ENCODE data around the gene GARRE1. TPM values are rescaled to one million over a fixed set of nuclear protein-coding genes. Genes with fewer than 3 reads are reported as not detected.

The GARRE1 gene
- total and polyA plus RNA-seq, 2 of the 8 experiments (the other 6 are each of a cell fraction or from before 2014, with no cell fraction given), result 16.4 to 23.1 TPM

DNA sequence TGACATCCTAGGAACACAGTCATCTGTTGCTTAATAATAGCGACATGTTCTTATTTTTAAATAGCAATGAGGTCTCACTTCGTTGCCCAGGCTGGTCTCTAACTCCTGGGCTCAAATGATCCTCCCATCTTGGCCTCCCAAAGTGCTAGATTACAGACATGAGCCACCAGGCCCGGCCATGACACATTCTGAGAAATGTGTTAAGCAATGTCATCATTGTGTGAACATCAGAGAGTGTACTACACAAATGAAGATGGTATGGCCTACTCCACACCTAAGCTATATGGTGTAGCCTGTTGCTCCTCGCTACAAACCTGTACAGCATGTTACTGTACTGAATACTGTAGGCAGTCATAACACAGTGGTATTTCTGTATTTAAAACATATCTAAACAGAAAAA lies 24.6 kb upstream of the GARRE1 start:
- no peak overlapping the region for H3K18ac ChIP-seq (ENCODE audit: extremely low read depth, low read length)
- H3K27ac ChIP-seq (ENCODE audit: low read depth, low read length), result no peak overlapping the region
- H3K14ac ChIP-seq (ENCODE audit: insufficient read length), result no peak overlapping the region
- no peak for DNase-seq (ENCODE audit: low read depth in 1 of 2, low spot score in 2 of 2)
- no peaks in the 10 kb centered on the region for H3K9me3 ChIP-seq (ENCODE audit: insufficient read depth in 2 of 2, low read depth in 1 of 2, low read length in 1 of 2)
- H3K23me2 ChIP-seq (ENCODE audit: low read depth, low read length), result no peaks in the 10 kb centered on the region
- CTCF ChIA-PET (ENCODE audit: partially characterized antibody), result interaction anchor here (1.5 to 1.8 kb wide), 2 partner anchors 108 to 116 kb away, joined by 4 read pairs; no protein-coding TSS in a partner anchor
- no peak overlapping the region for H3K4ac ChIP-seq (replicated peaks; ENCODE audit: insufficient read length, low read depth, low read length)
- no peak overlapping the region for H3K4me2 ChIP-seq (ENCODE audit: insufficient read depth in 1 of 2, low read depth in 2 of 2, low read length in 2 of 2)
- H3K79me1 ChIP-seq (ENCODE audit: low read depth, low read length), result no peaks in the 10 kb centered on the region; the same call in 1 of the 2 replicates
- H2AK5ac ChIP-seq (ENCODE audit: low read depth, low read length), result no peak overlapping the region
- no peak for FAIRE-seq
- H3K56ac ChIP-seq (replicated peaks; ENCODE audit: insufficient read length, low read depth, low read length), result no peak overlapping the region
- no peak overlapping the region for H2BK5ac ChIP-seq (ENCODE audit: low read depth, low read length)
- H2BK120ac ChIP-seq (replicated peaks; ENCODE audit: low read depth, low read length), result no peak overlapping the region
- H4K20me1 ChIP-seq (replicated peaks in 1 of 2; ENCODE audit: control insufficient read depth in 1 of 2, insufficient read depth in 2 of 2, low read length in 2 of 2), result no peaks in the 10 kb centered on the region
- H2BK12ac ChIP-seq (ENCODE audit: low read depth, low read length), result no peak overlapping the region
- 92% methylated on average over 4 of the region's 4 CpGs; no CpG with 5 or more reads in 1 of the 2 experiments for WGBS, 2 experiments (ENCODE audit: extremely low coverage in 1 of 2, insufficient coverage in 1 of 2, insufficient read length in 1 of 2, insufficient replicate concordance in 2 of 2, low coverage in 1 of 2, low lambda C conversion rate in 2 of 2, missing lambda C conversion rate in 1 of 2)
- H3K79me2 ChIP-seq (ENCODE audit: control insufficient read depth in 1 of 2, insufficient read depth in 2 of 2, low read length in 2 of 2), result no peaks in the 10 kb centered on the region; a peak in 1 of 4 replicates
- no peak overlapping the region for H2BK20ac ChIP-seq (ENCODE audit: low read length)
- peaks cover 8 to 13% (median 10%) of the 10 kb centered on the region in 4 experiments; a peak in 6 of 7 replicates for H3K4me1 ChIP-seq (replicated peaks in 1 of 4; ENCODE audit: control insufficient read depth in 3 of 4, insufficient read depth in 4 of 4, low read length in 3 of 4)
- H2BK15ac ChIP-seq (ENCODE audit: low read length), result no peak overlapping the region
- no peak overlapping the region for H3K23ac ChIP-seq (ENCODE audit: insufficient read length)
- POLR2A ChIA-PET (ENCODE audit: partially characterized antibody), result no interaction called here
- H3K4me3 ChIP-seq (ENCODE audit: extremely low read depth in 1 of 4, insufficient read depth in 2 of 4, low read depth in 3 of 4, low read length in 4 of 4), result no peak overlapping the region
- no peaks in the 10 kb centered on the region for H3K27me3 ChIP-seq (replicated peaks in 1 of 4; ENCODE audit: control insufficient read depth in 3 of 4, extremely low read depth in 1 of 4, insufficient read depth in 3 of 4, low read length in 3 of 4)
- no peak overlapping the region for H3K9ac ChIP-seq (replicated peaks in 1 of 4; ENCODE audit: extremely low read depth in 1 of 4, low read depth in 3 of 4, low read length in 3 of 4)
- no peak overlapping the region for H4K8ac ChIP-seq (ENCODE audit: extremely low read depth, insufficient read depth, low read length)
- H4K91ac ChIP-seq (replicated peaks; ENCODE audit: insufficient read length, low read length), result no peak overlapping the region
- H2AFZ ChIP-seq (ENCODE audit: low read length), result no peak overlapping the region
- no peak overlapping the region for H4K5ac ChIP-seq (ENCODE audit: insufficient read length, low read depth, low read length)
- peaks cover 7 to 56% (median 13%) of the 10 kb centered on the region in 4 experiments; a peak in 7 of 8 replicates for H3K36me3 ChIP-seq (ENCODE audit: control insufficient read depth in 2 of 4, insufficient read depth in 4 of 4, low read length in 3 of 4)
- TF ChIP-seq JUN (IDR thresholded peaks at IDR 0.05; ENCODE audit: low read depth, low read length) (no peak), ASH2L (IDR thresholded peaks at IDR 0.05; ENCODE audit: low read length) (no peak), NRF1 (IDR thresholded peaks at IDR 0.05; ENCODE audit: low read depth, low read length) (no peak), CHD2 (IDR thresholded peaks at IDR 0.05; ENCODE audit: low read length) (no peak), ZNF274 (IDR thresholded peaks at IDR 0.05; ENCODE audit: borderline replicate concordance, extremely low read depth, low read length) (no peak), POU5F1 (IDR thresholded peaks at IDR 0.05; ENCODE audit: low read depth, low read length) (no peak), SIX5 (IDR thresholded peaks at IDR 0.05; ENCODE audit: low read depth, low read length) (no peak), SP2 (IDR thresholded peaks at IDR 0.05; ENCODE audit: low read length) (no peak), KDM4A (IDR thresholded peaks at IDR 0.05; ENCODE audit: low read depth, low read length, severe bottlenecking) (no peak), SP4 (IDR thresholded peaks at IDR 0.05; ENCODE audit: low read length) (no peak), RNF2 (IDR thresholded peaks at IDR 0.05; ENCODE audit: borderline replicate concordance, low read depth, low read length, missing control alignments, poor library complexity, severe bottlenecking) (no peak)
- TF ChIP-seq, protein P1, sequence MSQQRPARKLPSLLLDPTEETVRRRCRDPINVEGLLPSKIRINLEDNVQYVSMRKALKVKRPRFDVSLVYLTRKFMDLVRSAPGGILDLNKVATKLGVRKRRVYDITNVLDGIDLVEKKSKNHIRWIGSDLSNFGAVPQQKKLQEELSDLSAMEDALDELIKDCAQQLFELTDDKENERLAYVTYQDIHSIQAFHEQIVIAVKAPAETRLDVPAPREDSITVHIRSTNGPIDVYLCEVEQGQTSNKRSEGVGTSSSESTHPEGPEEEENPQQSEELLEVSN (IDR thresholded peaks at IDR 0.05), result no peak
- TF ChIP-seq, protein P2, sequence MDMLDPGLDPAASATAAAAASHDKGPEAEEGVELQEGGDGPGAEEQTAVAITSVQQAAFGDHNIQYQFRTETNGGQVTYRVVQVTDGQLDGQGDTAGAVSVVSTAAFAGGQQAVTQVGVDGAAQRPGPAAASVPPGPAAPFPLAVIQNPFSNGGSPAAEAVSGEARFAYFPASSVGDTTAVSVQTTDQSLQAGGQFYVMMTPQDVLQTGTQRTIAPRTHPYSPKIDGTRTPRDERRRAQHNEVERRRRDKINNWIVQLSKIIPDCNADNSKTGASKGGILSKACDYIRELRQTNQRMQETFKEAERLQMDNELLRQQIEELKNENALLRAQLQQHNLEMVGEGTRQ (IDR thresholded peaks at IDR 0.05; ENCODE audit: low read length), result no peak

Measured in H1 (cell line).